ENCODE measurements around the gene SYNRG.

SYNRG gene

DNA sequence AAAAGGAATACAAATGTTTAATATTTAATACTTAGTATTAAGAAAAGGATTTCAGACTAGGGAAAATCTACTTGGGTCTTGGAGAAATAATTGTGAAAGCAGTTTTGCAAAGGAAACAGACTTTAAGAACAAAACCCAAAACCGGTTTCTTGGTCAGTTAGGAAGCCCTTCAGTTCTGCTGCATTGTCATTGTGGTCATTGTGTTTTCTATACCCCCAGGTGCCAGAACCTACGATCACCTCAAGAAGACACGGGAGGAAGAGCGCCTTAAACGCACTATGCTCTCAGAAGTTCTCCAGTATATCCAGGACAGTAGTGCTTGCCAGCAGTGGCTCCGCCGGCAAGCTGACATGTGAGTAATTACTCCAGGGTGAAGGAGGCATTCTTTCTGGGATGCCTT, 139.0 kb downstream of the SYNRG start:
- H3K36me3 ChIP-seq (ENCODE audit: control insufficient read depth, insufficient read depth, low read length), result peaks cover 65% of the 10 kb centered on the region
- H3K27me3 ChIP-seq (ENCODE audit: control insufficient read depth, insufficient read depth, low read length), result no peaks in the 10 kb centered on the region
- H3K4me3 ChIP-seq (ENCODE audit: low read depth, low read length), result no peak overlapping the region
- no peaks in the 10 kb centered on the region for H3K9me3 ChIP-seq (ENCODE audit: control insufficient read depth, insufficient read depth, low read depth, low read length)
- no peak overlapping the region for H3K27ac ChIP-seq (ENCODE audit: low read depth, low read length)
- no peak overlapping the region for H3K9ac ChIP-seq (ENCODE audit: low read length)
- no peaks in the 10 kb centered on the region for H3K4me1 ChIP-seq (ENCODE audit: control insufficient read depth, insufficient read depth, low read length)

DNA sequence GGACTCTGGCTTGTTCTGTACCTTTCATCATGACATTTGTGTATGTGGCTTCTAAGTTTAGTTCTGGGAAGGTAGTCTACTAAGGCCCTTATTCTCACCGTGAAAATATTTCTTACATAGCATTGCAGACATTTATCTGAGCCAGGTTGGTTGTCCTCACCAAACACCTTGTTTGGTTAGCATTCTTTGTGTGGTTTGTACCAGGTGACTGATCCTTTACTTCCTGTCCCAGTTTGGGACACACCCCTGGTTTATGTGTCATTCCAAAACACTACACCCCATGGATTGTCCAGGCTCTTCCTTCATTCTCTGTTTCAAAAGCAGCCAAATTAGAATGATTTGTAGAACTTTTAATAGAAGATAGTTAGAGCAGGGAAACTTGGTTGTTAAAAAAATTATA, 142.7 kb downstream of the SYNRG start:
- Histone ChIP-seq H3K36me3 (ENCODE audit: control insufficient read depth, insufficient read depth, low read length) (peaks cover 46% of the 10 kb centered on the region), H3K27ac (ENCODE audit: low read depth, low read length) (no peak overlapping the region), H3K9ac (ENCODE audit: low read length) (no peak overlapping the region), H3K27me3 (ENCODE audit: control insufficient read depth, insufficient read depth, low read length) (no peaks in the 10 kb centered on the region), H3K4me1 (ENCODE audit: control insufficient read depth, insufficient read depth, low read length) (no peaks in the 10 kb centered on the region), H3K4me3 (ENCODE audit: low read depth, low read length) (no peak overlapping the region), H3K9me3 (ENCODE audit: control insufficient read depth, insufficient read depth, low read depth, low read length) (no peaks in the 10 kb centered on the region)

- H3K9ac ChIP-seq (ENCODE audit: low read length), result no peak overlapping the region
- H3K36me3 ChIP-seq (ENCODE audit: control insufficient read depth, insufficient read depth, low read length), result peaks cover 36% of the 10 kb centered on the region
- H3K27me3 ChIP-seq (ENCODE audit: control insufficient read depth, insufficient read depth, low read length), result no peaks in the 10 kb centered on the region
Measured at GRCh38 chr17:37465069-37465616, 144.1 kb downstream of the SYNRG start.

More at GRCh38 chr17:37465069-37465616, 144.1 kb downstream of the SYNRG start:
- Histone ChIP-seq H3K27ac (ENCODE audit: low read depth, low read length) (no peak overlapping the region), H3K4me3 (ENCODE audit: low read depth, low read length) (no peak overlapping the region), H3K9me3 (ENCODE audit: control insufficient read depth, insufficient read depth, low read depth, low read length) (no peaks in the 10 kb centered on the region), H3K4me1 (ENCODE audit: control insufficient read depth, insufficient read depth, low read length) (no peaks in the 10 kb centered on the region)
